ENCODE results near the gene EIF3K. TPM values are rescaled to one million over a fixed set of nuclear protein-coding genes. Genes with fewer than 3 reads are reported as not detected.
A peak's percentile ranks its signal among the peaks of the same experiment; 100 is the strongest.

Gene EIF3K
- polyA plus RNA-seq, 2 donors: 248 to 396 TPM

DNA sequence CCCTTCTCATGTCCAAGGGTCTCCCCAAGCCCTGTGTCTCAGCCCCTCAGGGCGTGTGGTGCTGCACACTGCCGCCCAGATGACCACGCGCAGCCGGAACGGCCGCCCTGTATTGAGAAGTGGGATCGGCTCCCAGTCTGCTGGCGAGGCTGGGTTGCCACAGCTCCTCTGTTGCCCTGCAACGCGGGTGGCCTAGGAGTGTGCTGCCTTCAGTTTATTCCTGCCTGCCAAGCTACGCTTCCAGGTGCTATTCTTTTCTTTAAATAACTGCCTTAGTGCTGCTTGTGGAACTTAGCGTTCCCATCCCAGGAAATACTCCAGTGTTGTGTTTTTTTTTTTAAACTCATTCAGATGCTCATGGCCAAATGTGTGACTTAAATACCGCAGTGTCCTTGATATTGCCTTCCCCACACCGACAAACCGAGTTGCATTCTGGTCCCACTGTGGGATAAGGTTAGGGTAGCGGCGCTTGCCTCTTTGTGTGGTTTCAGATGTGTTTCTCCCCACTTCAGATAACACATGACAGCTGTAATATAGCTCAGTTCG is 45.0 kb downstream of the EIF3K start:
- H3K27ac ChIP-seq (ENCODE audit: low read depth in 2 of 2, low read length in 1 of 2): peak overlapping the region; percentile 76 to 95
- no peak overlapping the region for H3K4me3 ChIP-seq (ENCODE audit: low read depth in 1 of 2, low read length in 2 of 2)
- 41 to 48% methylated on average over 19 of the region's 19 CpGs for WGBS, 2 donors

DNA sequence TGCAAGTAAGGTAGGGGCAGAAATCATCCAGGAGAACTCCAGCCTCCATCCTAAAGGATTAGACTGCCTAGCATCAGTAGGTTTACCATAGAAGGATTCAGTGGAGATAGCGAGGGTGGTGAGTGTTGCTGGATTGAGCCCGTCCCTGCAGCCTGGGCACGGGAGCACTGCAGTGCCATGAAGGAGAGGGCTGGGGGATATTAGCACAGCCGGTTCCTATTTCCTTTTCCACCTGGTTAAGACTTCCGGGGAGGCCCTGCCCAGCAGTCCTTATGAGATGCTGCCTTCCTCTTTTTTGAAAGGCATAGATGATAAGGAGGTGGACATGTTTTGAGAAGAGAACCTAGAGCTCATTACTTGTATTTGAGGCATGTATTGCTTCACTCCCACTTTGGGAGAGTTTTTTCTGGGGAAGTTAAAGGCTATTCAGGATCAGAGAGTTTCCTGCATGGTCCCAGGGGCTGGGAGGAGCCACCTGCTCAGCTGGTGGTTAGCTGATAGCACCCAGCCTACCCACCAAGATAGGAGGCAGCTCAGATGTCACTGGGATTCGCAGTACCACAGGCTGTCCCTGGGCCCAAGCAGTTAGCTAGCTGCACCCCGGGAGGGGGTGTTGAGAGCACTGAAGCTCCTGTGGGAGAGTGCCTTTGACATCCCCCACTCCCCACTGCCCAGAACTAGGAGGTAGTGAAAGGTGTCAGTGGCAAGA is 45.7 kb downstream of the EIF3K start:
- Histone ChIP-seq H3K36me3 (ENCODE audit: control insufficient read depth in 2 of 2, insufficient read depth in 2 of 2, low read length in 1 of 2) (peaks cover 0 to 2% of the 10 kb centered on the region in 2 donors), H3K27ac (ENCODE audit: low read depth in 2 of 2, low read length in 1 of 2) (peak overlapping the region; percentile 76 to 96), H3K27me3 (ENCODE audit: control insufficient read depth in 1 of 2, insufficient read depth in 2 of 2, low read length in 2 of 2) (no peaks in the 10 kb centered on the region), H3K4me3 (ENCODE audit: low read depth in 1 of 2, low read length in 2 of 2) (no peak overlapping the region), H3K9me3 (ENCODE audit: control insufficient read depth in 2 of 2, insufficient read depth in 1 of 2, low read depth in 1 of 2, low read length in 1 of 2) (no peaks in the 10 kb centered on the region), H3K4me1 (ENCODE audit: control insufficient read depth in 2 of 2, insufficient read depth in 2 of 2, low read length in 1 of 2) (peaks cover 28 to 46% of the 10 kb centered on the region in 2 donors)
- WGBS, 2 donors: 42 to 46% methylated on average over 7 of the region's 7 CpGs

More for the DNA sequence above, 45.0 kb downstream of the EIF3K start:
- H3K27me3 ChIP-seq (ENCODE audit: control insufficient read depth in 1 of 2, insufficient read depth in 2 of 2, low read length in 2 of 2): no peaks in the 10 kb centered on the region
- H3K4me1 ChIP-seq (ENCODE audit: control insufficient read depth in 2 of 2, insufficient read depth in 2 of 2, low read length in 1 of 2): peaks cover 24 to 48% of the 10 kb centered on the region in 2 donors
- peaks cover 0 to 2% of the 10 kb centered on the region in 2 donors for H3K36me3 ChIP-seq (ENCODE audit: control insufficient read depth in 2 of 2, insufficient read depth in 2 of 2, low read length in 1 of 2)
- no peaks in the 10 kb centered on the region for H3K9me3 ChIP-seq (ENCODE audit: control insufficient read depth in 2 of 2, insufficient read depth in 1 of 2, low read depth in 1 of 2, low read length in 1 of 2)

GRCh38 chr19:38665219-38665931 is 46.4 kb downstream of the EIF3K start:
- Histone ChIP-seq H3K4me3 (ENCODE audit: low read depth in 1 of 2, low read length in 2 of 2) (no peak overlapping the region), H3K27ac (ENCODE audit: low read depth in 2 of 2, low read length in 1 of 2) (peak overlapping the region; percentile 76 to 96), H3K27me3 (ENCODE audit: control insufficient read depth in 1 of 2, insufficient read depth in 2 of 2, low read length in 2 of 2) (no peaks in the 10 kb centered on the region), H3K36me3 (ENCODE audit: control insufficient read depth in 2 of 2, insufficient read depth in 2 of 2, low read length in 1 of 2) (peaks cover 0 to 2% of the 10 kb centered on the region in 2 donors), H3K9me3 (ENCODE audit: control insufficient read depth in 2 of 2, insufficient read depth in 1 of 2, low read depth in 1 of 2, low read length in 1 of 2) (no peaks in the 10 kb centered on the region), H3K4me1 (ENCODE audit: control insufficient read depth in 2 of 2, insufficient read depth in 2 of 2, low read length in 1 of 2) (peaks cover 28 to 53% of the 10 kb centered on the region in 2 donors)
- WGBS, 2 donors: 61 to 66% methylated on average over 13 of the region's 13 CpGs

DNA sequence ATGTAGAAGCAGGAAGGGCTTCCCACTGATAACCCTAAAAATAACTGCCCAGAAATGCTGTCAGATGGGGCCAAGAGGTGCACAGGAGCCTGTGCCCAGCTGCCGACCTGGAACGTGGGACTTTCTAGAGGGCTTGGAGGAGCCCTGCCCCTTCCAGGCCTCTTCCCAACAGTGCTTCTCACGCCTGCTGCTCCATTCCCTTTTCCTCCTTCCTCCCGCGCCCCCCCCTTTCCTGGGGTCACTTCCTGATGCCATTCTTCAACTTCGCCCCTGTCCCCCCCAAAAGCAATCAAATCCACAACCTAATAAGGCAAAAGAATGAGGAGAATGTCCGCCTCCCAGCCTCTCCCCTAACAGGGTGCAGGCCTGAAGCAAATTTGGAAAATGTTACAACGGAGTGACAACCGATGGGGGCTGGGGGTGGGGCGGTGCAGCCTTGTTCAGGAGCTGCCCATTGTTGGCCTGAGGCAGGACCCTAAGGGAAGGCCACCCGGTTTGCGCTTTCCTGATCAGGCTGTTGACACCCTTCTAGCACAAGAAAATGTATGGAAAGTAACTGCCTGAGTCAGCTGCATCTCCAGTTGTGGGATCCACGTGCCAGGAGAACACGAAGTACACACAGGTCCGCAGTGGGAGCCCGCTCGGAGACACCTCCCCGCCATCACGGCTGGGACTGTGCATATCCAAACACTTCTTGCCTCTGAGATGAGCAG is 47.1 kb downstream of the EIF3K start:
- Histone ChIP-seq H3K27ac (ENCODE audit: low read depth in 2 of 2, low read length in 1 of 2) (peak overlapping the region; percentile 76 to 96), H3K4me3 (ENCODE audit: low read depth in 1 of 2, low read length in 2 of 2) (no peak overlapping the region), H3K4me1 (ENCODE audit: control insufficient read depth in 2 of 2, insufficient read depth in 2 of 2, low read length in 1 of 2) (peaks cover 23 to 46% of the 10 kb centered on the region in 2 donors), H3K36me3 (ENCODE audit: control insufficient read depth in 2 of 2, insufficient read depth in 2 of 2, low read length in 1 of 2) (peaks cover 0 to under 1% of the 10 kb centered on the region in 2 donors), H3K9me3 (ENCODE audit: control insufficient read depth in 2 of 2, insufficient read depth in 1 of 2, low read depth in 1 of 2, low read length in 1 of 2) (no peaks in the 10 kb centered on the region), H3K27me3 (ENCODE audit: control insufficient read depth in 1 of 2, insufficient read depth in 2 of 2, low read length in 2 of 2) (no peaks in the 10 kb centered on the region)
- WGBS, 2 donors: 38 to 43% methylated on average over 19 of the region's 19 CpGs

GRCh38 chr19:38666663-38667511 is 47.9 kb downstream of the EIF3K start:
- H3K27me3 ChIP-seq (ENCODE audit: control insufficient read depth in 1 of 2, insufficient read depth in 2 of 2, low read length in 2 of 2): no peaks in the 10 kb centered on the region
- no peaks in the 10 kb centered on the region for H3K36me3 ChIP-seq (ENCODE audit: control insufficient read depth in 2 of 2, insufficient read depth in 2 of 2, low read length in 1 of 2)
- H3K4me3 ChIP-seq (ENCODE audit: low read depth in 1 of 2, low read length in 2 of 2): no peak overlapping the region
- peaks cover 23 to 45% of the 10 kb centered on the region in 2 donors for H3K4me1 ChIP-seq (ENCODE audit: control insufficient read depth in 2 of 2, insufficient read depth in 2 of 2, low read length in 1 of 2)
- no peaks in the 10 kb centered on the region for H3K9me3 ChIP-seq (ENCODE audit: control insufficient read depth in 2 of 2, insufficient read depth in 1 of 2, low read depth in 1 of 2, low read length in 1 of 2)
- H3K27ac ChIP-seq (ENCODE audit: low read depth in 2 of 2, low read length in 1 of 2): peak overlapping the region; percentile 76 to 96
- WGBS, 2 donors: 20 to 21% methylated on average over 10 of the region's 10 CpGs

GRCh38 chr19:38667661-38668171 is 48.7 kb downstream of the EIF3K start:
- Histone ChIP-seq H3K4me3 (ENCODE audit: low read depth in 1 of 2, low read length in 2 of 2) (no peak overlapping the region), H3K36me3 (ENCODE audit: control insufficient read depth in 2 of 2, insufficient read depth in 2 of 2, low read length in 1 of 2) (no peaks in the 10 kb centered on the region), H3K9me3 (ENCODE audit: control insufficient read depth in 2 of 2, insufficient read depth in 1 of 2, low read depth in 1 of 2, low read length in 1 of 2) (no peaks in the 10 kb centered on the region), H3K27ac (ENCODE audit: low read depth in 2 of 2, low read length in 1 of 2) (peak overlapping the region; percentile 76 to 90), H3K27me3 (ENCODE audit: control insufficient read depth in 1 of 2, insufficient read depth in 2 of 2, low read length in 2 of 2) (no peaks in the 10 kb centered on the region), H3K4me1 (ENCODE audit: control insufficient read depth in 2 of 2, insufficient read depth in 2 of 2, low read length in 1 of 2) (peaks cover 21 to 42% of the 10 kb centered on the region in 2 donors)
- WGBS, 2 donors: 28 to 29% methylated on average over 8 of the region's 8 CpGs

DNA sequence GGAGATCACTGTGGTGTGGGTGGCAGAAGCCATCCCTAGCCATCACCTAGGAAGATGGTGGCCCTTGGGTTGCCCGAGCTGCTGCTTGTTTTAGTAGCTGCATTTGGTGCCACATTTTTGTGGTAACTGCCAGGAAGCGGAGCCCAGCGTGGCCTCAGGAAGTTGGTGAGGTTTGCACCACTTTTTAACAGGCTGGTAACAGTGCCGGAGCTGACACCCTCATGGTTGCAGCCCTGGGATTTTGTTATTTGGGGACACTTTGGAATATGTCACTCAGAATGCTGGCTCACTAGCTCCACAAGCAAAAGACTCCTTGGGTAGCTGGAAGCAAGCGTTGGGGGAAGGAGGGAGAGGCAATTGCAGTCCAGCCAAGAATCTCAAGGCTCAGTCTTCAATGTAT is 50.6 kb downstream of the EIF3K start:
- peak overlapping the region; percentile 30 to 56 for H3K27ac ChIP-seq (ENCODE audit: low read depth in 2 of 2, low read length in 1 of 2)
- 56 to 57% methylated on average over 5 of the region's 5 CpGs for WGBS, 2 donors
- H3K4me3 ChIP-seq (ENCODE audit: low read depth in 1 of 2, low read length in 2 of 2): no peak overlapping the region
- H3K27me3 ChIP-seq (ENCODE audit: control insufficient read depth in 1 of 2, insufficient read depth in 2 of 2, low read length in 2 of 2): no peaks in the 10 kb centered on the region
- H3K9me3 ChIP-seq (ENCODE audit: control insufficient read depth in 2 of 2, insufficient read depth in 1 of 2, low read depth in 1 of 2, low read length in 1 of 2): no peaks in the 10 kb centered on the region
- H3K4me1 ChIP-seq (ENCODE audit: control insufficient read depth in 2 of 2, insufficient read depth in 2 of 2, low read length in 1 of 2): peaks cover 10 to 31% of the 10 kb centered on the region in 2 donors
- H3K36me3 ChIP-seq (ENCODE audit: control insufficient read depth in 2 of 2, insufficient read depth in 2 of 2, low read length in 1 of 2): no peaks in the 10 kb centered on the region

GRCh38 chr19:38670921-38671398 is 52.0 kb downstream of the EIF3K start:
- WGBS, 2 donors: 45 to 60% methylated on average over 3 of the region's 3 CpGs
- no peaks in the 10 kb centered on the region for H3K36me3 ChIP-seq (ENCODE audit: control insufficient read depth in 2 of 2, insufficient read depth in 2 of 2, low read length in 1 of 2)
- no peaks in the 10 kb centered on the region for H3K9me3 ChIP-seq (ENCODE audit: control insufficient read depth in 2 of 2, insufficient read depth in 1 of 2, low read depth in 1 of 2, low read length in 1 of 2)
- H3K4me1 ChIP-seq (ENCODE audit: control insufficient read depth in 2 of 2, insufficient read depth in 2 of 2, low read length in 1 of 2): peaks cover 7 to 31% of the 10 kb centered on the region in 2 donors
- H3K4me3 ChIP-seq (ENCODE audit: low read depth in 1 of 2, low read length in 2 of 2): no peak overlapping the region
- peak overlapping the region; percentile 15 to 35 for H3K27ac ChIP-seq (ENCODE audit: low read depth in 2 of 2, low read length in 1 of 2)
- H3K27me3 ChIP-seq (ENCODE audit: control insufficient read depth in 1 of 2, insufficient read depth in 2 of 2, low read length in 2 of 2): no peaks in the 10 kb centered on the region

Data from esophagus (tissue), 2 donors.